LNCaP clone FGC (cell line): Measurements from ENCODE around the gene FDXR.
"Not testable (repeated sequence)": the region's sequence is repeated elsewhere in the genome, so short reads cannot be mapped to it uniquely, and the experiment has no call there.

ENCODE experiments used
- DNase-seq: peaks from one replicate; pipeline ENCODE4 v3.0.0-alpha.2; 2011; ENCODE audit warnings: low read depth
- H3K4me3 ChIP-seq: 2 replicates; pipeline ENCODE4 v1.5.1; 2011; ENCODE audit warnings: mild to moderate bottlenecking, low read depth, low read length, control low read depth
- TF ChIP-seq, protein P1 (sequence below): IDR thresholded peaks from 2 replicates; pipeline ENCODE4 v1.5.1; 2012; ENCODE audit warnings: mild to moderate bottlenecking; ENCODE audit not compliant: control insufficient read depth, insufficient read depth; ENCODE audit errors: extremely low read depth

Gene FDXR

DNA sequence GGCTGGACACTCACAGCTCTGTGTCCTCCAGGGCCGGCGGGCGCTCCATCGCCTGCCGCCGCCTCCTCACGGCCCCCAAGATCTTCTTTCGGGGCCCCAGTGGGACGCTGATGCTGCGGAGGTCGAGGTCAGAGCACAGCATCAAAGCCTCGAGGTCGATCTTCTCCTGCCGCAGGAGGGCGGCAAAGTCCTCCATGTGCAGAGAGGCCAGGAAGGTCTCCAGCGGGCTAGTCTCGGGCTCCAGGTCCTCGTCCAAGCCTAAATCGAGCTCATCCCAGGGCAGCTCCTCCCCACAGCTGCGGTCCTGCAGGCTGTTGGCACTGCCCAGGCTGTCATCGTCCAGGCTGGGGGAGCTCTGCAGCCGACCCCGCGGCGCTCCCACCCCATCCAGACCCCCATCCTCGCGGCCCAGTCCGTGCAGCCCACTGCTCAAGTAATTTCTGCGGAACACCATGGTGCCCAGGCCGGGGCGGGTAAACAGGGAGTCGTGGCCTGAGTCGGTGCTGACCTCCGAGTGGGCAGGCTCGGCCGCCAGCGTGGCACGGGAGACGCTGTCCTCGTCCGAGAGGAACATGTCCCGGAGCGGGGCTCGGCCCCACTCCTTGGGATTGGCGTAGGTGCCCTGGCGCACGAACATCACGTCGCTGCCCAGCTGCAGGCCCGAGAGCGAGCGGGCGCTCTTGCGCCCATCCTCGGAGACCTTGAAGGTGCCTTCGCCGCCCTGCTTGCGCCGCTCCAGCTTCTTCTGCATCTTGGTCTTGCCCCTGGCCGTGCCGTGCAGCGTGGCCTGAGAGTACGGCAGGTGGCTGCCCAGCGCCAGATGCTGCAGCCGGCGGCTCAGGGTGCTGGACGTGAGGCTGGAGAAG, 46.9 kb upstream of the FDXR start:
- DNase-seq, result no peak
- TF ChIP-seq, protein P1, sequence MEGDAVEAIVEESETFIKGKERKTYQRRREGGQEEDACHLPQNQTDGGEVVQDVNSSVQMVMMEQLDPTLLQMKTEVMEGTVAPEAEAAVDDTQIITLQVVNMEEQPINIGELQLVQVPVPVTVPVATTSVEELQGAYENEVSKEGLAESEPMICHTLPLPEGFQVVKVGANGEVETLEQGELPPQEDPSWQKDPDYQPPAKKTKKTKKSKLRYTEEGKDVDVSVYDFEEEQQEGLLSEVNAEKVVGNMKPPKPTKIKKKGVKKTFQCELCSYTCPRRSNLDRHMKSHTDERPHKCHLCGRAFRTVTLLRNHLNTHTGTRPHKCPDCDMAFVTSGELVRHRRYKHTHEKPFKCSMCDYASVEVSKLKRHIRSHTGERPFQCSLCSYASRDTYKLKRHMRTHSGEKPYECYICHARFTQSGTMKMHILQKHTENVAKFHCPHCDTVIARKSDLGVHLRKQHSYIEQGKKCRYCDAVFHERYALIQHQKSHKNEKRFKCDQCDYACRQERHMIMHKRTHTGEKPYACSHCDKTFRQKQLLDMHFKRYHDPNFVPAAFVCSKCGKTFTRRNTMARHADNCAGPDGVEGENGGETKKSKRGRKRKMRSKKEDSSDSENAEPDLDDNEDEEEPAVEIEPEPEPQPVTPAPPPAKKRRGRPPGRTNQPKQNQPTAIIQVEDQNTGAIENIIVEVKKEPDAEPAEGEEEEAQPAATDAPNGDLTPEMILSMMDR, result peak; percentile 40
- no peak overlapping the region for H3K4me3 ChIP-seq

- no peak for DNase-seq
- no peak overlapping the region for H3K4me3 ChIP-seq
- TF ChIP-seq, protein P1, result no peak
These were observed 46.1 kb upstream of the FDXR start for GRCh38 chr17:74918906-74919305.

DNA sequence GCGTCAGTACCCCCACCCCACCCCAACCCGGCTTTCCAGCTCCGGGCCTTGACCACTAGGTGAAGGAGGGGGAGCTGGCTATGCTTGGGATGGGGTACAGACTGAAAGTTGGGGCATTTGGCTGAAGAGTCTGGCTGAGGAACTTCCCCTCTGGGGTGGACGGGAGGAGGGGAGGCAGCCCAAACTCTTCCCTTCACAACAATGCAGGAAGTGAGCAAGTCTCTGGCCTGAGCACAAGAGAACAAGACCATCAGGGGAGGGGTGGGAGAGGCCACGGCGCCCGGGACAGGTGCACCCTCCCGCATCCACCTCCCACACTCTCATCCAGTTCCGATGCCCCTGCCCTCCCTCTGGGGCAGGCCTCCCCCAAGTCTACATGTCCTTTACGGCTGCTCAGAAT, 44.6 kb upstream of the FDXR start:
- TF ChIP-seq, protein P1, result no peak
- no peak for DNase-seq

DNA sequence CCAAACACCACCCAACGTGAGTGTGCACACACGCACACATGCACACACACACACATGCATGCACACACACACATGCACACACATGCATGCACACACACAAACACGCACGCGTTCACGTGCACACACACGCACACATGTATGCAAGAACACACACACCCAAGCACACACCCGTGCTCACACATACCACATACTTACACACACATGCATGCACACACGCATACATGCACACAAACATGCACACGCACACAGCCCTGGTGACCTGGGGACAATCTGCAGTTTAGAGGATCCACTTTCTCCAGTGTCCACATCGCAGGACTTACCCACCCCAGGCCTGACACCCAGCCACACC, 44.0 kb upstream of the FDXR start:
- no peak overlapping the region for H3K4me3 ChIP-seq
- DNase-seq, result no peak
- TF ChIP-seq, protein P1, result no peak

More for the DNA sequence above, 44.6 kb upstream of the FDXR start:
- no peak overlapping the region for H3K4me3 ChIP-seq

GRCh38 chr17:74916136-74916850, 43.5 kb upstream of the FDXR start:
- TF ChIP-seq, protein P1, result no peak
- DNase-seq, result no peak
- no peak overlapping the region for H3K4me3 ChIP-seq

- not testable (repeated sequence) for DNase-seq, H3K4me3 ChIP-seq
These were observed 38.6 kb upstream of the FDXR start for GRCh38 chr17:74911423-74911822.

- not testable (repeated sequence) for H3K4me3 ChIP-seq, DNase-seq
These were observed 36.3 kb upstream of the FDXR start for GRCh38 chr17:74909097-74909496.

DNA sequence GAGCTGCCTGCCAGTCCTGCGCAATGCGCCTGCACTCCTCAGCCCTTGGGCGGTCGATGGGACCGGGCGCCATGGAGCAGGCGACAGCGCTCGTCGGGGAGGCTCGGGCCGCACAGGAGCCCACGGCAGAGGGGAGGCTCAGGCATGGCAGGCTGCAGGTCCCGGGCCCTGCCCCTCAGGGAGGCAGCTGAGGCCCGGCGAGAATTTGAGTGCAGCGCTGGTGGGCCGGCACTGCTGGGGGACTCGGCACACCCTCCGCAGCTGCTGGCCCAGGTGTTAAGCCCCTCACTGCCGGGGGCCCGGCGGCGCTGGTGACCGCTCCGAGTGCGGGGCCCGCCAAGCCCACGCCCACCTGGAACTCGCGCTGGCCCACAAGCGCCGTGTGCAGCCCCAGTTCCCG, 34.2 kb upstream of the FDXR start:
- no peak overlapping the region for H3K4me3 ChIP-seq
- no peak for DNase-seq
- TF ChIP-seq, protein P1, result no peak

DNA sequence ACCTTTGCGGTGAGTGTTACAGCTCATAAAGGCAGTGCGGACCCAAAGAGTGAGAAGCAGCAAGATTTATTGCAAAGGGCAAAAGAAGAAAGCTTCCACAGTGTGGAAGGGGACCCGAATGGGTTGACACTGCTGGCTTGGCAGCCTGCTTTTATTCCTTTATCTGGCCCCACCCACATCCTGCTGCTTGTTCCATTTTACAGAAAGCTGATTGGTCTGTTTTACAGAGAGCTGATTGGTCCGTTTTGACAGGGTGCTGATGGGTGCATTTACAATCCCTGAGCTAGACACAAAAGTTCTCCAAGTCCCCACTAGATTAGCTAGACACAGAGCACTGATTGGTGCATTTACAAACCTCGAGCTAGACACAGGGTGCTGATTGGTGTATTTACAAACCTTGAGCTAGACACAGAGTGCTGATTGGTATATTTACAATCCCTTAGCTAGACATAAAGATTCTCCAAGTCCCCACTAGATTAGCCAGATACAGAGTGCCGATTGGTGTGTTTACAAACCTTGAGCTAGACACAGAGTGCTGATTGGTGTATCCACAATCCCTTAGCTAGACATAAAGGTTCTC, 33.5 kb upstream of the FDXR start:
- DNase-seq, H3K4me3 ChIP-seq: not testable (repeated sequence)
